ENCODE measurements around the gene TGFBR2.
A peak's percentile ranks its signal among the peaks of the same experiment; 100 is the strongest.

TGFBR2 gene

GRCh38 chr3:30606301-30607031 is at the start of gene TGFBR2:
Gene TGFBR2, plus strand, starts transcription at chr3:30606601. Its CDS starts 283 bp downstream, at chr3:30606884.
- peak; percentile 66 to 85 for DNase-seq (ENCODE audit: low read depth in 1 of 2, low spot score in 1 of 2)

- no peak for DNase-seq (ENCODE audit: low read depth in 1 of 2, low spot score in 1 of 2)
Observed at GRCh38 chr3:30557746-30558303, 48.6 kb upstream of the TGFBR2 start.

GRCh38 chr3:30563956-30564355 is 42.4 kb upstream of the TGFBR2 start:
- DNase-seq (ENCODE audit: low read depth in 1 of 2, low spot score in 1 of 2), result no peak

- no peak for DNase-seq (ENCODE audit: low read depth in 1 of 2, low spot score in 1 of 2)
Observed at GRCh38 chr3:30567139-30567753, 39.2 kb upstream of the TGFBR2 start.

- DNase-seq (ENCODE audit: low read depth in 1 of 2, low spot score in 1 of 2), result no peak
Observed at GRCh38 chr3:30576946-30577345, 29.5 kb upstream of the TGFBR2 start.

GRCh38 chr3:30577788-30578187 is 28.6 kb upstream of the TGFBR2 start:
- no peak for DNase-seq (ENCODE audit: low read depth in 1 of 2, low spot score in 1 of 2)

GRCh38 chr3:30578479-30578878 is 27.9 kb upstream of the TGFBR2 start:
- DNase-seq (ENCODE audit: low read depth in 1 of 2, low spot score in 1 of 2), result no peak

- DNase-seq (ENCODE audit: low read depth in 1 of 2, low spot score in 1 of 2), result no peak
Observed at GRCh38 chr3:30578986-30579579, 27.3 kb upstream of the TGFBR2 start.

GRCh38 chr3:30581067-30581585 is 25.3 kb upstream of the TGFBR2 start:
- DNase-seq (ENCODE audit: low read depth in 1 of 2, low spot score in 1 of 2), result no peak

- no peak for DNase-seq (ENCODE audit: low read depth in 1 of 2, low spot score in 1 of 2)
Observed at GRCh38 chr3:30581982-30582381, 24.4 kb upstream of the TGFBR2 start.

GRCh38 chr3:30583973-30584372 is 22.4 kb upstream of the TGFBR2 start:
- no peak for DNase-seq (ENCODE audit: low read depth in 1 of 2, low spot score in 1 of 2)

GRCh38 chr3:30585654-30586053 is 20.7 kb upstream of the TGFBR2 start:
- no peak for DNase-seq (ENCODE audit: low read depth in 1 of 2, low spot score in 1 of 2)

GRCh38 chr3:30586096-30586805 is 20.1 kb upstream of the TGFBR2 start:
- no peak for DNase-seq (ENCODE audit: low read depth in 1 of 2, low spot score in 1 of 2)

- no peak for DNase-seq (ENCODE audit: low read depth in 1 of 2, low spot score in 1 of 2)
Observed at GRCh38 chr3:30586806-30587486, 19.5 kb upstream of the TGFBR2 start.

- no peak for DNase-seq (ENCODE audit: low read depth in 1 of 2, low spot score in 1 of 2)
Observed at GRCh38 chr3:30587904-30588303, 18.5 kb upstream of the TGFBR2 start.

GRCh38 chr3:30596152-30596551 is 10.2 kb upstream of the TGFBR2 start:
- no peak for DNase-seq (ENCODE audit: low read depth in 1 of 2, low spot score in 1 of 2)

GRCh38 chr3:30597131-30597768 is 9.2 kb upstream of the TGFBR2 start:
- DNase-seq (ENCODE audit: low read depth in 1 of 2, low spot score in 1 of 2), result no peak

GRCh38 chr3:30597769-30598134 is 8.6 kb upstream of the TGFBR2 start:
- no peak for DNase-seq (ENCODE audit: low read depth in 1 of 2, low spot score in 1 of 2)

GRCh38 chr3:30598668-30599545 is 7.5 kb upstream of the TGFBR2 start:
- DNase-seq (ENCODE audit: low read depth in 1 of 2, low spot score in 1 of 2), result no peak
